ENCODE measurements around the gene FOLR2.

The FOLR2 gene

GRCh38 chr11:72229925-72230763, 13.6 kb downstream of the FOLR2 start:
- no peak for DNase-seq (ENCODE audit: low read depth, low spot score)

GRCh38 chr11:72230764-72231365, 14.3 kb downstream of the FOLR2 start:
- DNase-seq (ENCODE audit: low read depth, low spot score): no peak

- DNase-seq (ENCODE audit: low read depth, low spot score): no peak
These were observed 15.0 kb downstream of the FOLR2 start for GRCh38 chr11:72231396-72232259.

- no peak for DNase-seq (ENCODE audit: low read depth, low spot score)
These were observed 15.9 kb downstream of the FOLR2 start for GRCh38 chr11:72232260-72233055.

GRCh38 chr11:72233056-72233772, 16.6 kb downstream of the FOLR2 start:
- DNase-seq (ENCODE audit: low read depth, low spot score): no peak

GRCh38 chr11:72233773-72234513, 17.3 kb downstream of the FOLR2 start:
- no peak for DNase-seq (ENCODE audit: low read depth, low spot score)

GRCh38 chr11:72234514-72234830, 17.9 kb downstream of the FOLR2 start:
- no peak for DNase-seq (ENCODE audit: low read depth, low spot score)

GRCh38 chr11:72234920-72235319, 18.3 kb downstream of the FOLR2 start:
- DNase-seq (ENCODE audit: low read depth, low spot score): no peak

GRCh38 chr11:72235351-72236057, 18.9 kb downstream of the FOLR2 start:
- DNase-seq (ENCODE audit: low read depth, low spot score): no peak

GRCh38 chr11:72236083-72236697, 19.6 kb downstream of the FOLR2 start:
- DNase-seq (ENCODE audit: low read depth, low spot score): no peak

- no peak for DNase-seq (ENCODE audit: low read depth, low spot score)
These were observed 20.1 kb downstream of the FOLR2 start for GRCh38 chr11:72236774-72237111.

- no peak for DNase-seq (ENCODE audit: low read depth, low spot score)
These were observed 20.7 kb downstream of the FOLR2 start for GRCh38 chr11:72237112-72237931.

- peak; percentile 83 for DNase-seq (ENCODE audit: low read depth, low spot score)
These were observed 21.5 kb downstream of the FOLR2 start for GRCh38 chr11:72238040-72238450.

- DNase-seq (ENCODE audit: low read depth, low spot score): no peak
These were observed 22.1 kb downstream of the FOLR2 start for GRCh38 chr11:72238492-72239312.

- peak; percentile 65 for DNase-seq (ENCODE audit: low read depth, low spot score)
These were observed 22.8 kb downstream of the FOLR2 start for GRCh38 chr11:72239313-72239848.

GRCh38 chr11:72239849-72240460, 23.4 kb downstream of the FOLR2 start:
- DNase-seq (ENCODE audit: low read depth, low spot score): peak; percentile 70
